Measurements from ENCODE around the gene CD9.

The CD9 gene

DNA sequence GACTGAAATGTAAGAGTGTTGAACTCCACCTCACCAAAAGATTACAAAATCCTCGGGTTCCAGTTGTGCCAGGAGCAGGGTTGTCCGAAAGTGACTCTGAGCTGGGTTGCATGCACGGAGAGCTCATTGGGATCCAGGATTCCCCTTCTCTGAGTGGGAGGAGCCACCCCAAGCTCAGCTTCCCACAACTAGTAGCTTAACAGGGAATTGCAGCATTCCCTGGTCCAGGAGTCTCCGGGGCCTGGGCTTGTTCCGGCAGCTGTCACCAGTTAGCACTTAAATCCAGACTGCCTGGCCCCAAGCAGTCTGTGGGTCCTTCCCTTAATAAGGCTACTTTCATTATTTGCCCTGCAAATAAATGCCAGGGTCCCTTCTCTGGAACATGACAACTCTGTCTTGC lies 50.1 kb downstream of the CD9 start:
- no peak for DNase-seq

GRCh38 chr12:6253278-6253677 lies 53.1 kb downstream of the CD9 start:
- DNase-seq, result no peak

DNA sequence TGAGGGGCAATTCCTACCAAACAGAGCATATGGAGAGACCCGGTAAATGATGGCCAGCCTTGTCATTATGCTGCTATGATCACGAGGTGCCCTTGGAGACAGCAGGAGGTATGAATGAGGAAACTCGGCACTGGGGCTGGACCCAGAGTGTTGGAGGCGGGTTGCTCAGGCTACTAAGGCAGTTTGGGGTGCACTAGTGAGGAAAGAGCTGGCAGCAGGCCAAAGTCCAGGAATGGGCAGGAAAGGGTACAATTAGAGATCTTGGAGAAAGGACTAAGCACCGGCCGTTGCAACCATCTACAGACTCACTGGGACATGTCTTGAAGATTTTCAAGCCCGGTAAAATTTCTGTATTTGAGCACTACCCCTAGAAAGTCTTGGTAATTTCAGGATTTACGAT lies 54.3 kb downstream of the CD9 start:
- no peak for DNase-seq

DNA sequence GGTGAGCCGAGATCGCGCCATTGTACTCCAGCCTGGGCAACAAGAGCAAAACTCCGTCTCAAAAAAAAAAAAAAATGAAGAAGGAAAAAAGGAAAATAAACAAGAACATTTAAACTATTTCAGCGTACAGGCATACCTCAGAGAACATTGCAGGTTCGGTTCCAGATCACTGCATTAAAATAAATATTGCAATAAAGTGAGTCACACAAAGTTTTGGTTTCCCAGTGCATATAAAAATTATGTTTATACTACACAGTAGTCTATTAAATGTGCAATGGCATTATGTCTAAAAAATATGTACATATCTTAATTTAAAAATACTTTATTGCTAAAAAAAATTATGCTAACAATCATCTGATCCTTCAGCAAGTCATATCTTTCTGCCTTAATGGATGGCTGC lies 56.8 kb downstream of the CD9 start:
- DNase-seq, result no peak

DNA sequence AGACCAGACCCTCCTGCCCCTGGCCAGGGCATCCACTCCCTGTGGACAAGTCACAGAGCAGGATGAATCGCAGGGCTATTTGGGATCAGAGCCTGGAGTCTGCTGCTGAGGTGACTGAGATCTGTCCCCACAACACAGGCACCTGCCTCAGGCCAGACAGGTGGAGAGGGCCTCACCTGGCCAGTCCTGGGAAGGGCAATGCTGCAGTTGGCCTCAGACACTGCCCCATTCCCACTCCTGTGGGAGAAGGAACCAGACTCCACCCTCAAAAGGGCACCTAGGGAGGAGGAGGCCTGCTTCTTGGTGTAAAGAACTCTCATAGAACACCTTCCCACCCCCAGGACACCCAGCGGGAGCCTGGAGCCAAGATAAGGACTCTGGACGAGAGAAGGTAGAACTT lies 62.0 kb downstream of the CD9 start:
- no peak for DNase-seq

DNA sequence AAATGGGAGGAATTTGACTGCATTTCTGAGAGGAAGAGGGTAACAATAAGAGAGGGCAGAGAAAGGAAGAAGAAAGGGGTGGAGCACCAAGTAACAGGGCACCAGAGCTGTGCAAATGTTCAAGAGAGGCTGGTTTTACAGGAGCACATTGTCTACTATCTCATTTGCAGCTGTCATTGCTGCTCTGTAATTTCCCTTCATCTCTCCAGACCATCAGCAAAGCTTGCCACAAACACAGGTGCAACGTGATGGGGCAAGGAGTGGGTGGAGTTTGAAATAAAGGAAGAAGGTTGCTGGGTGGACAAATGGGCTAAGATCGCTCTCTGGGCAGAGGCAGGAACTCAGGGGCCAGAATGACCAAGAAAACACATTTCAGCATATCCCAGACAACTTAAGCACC lies 62.4 kb downstream of the CD9 start:
- no peak for DNase-seq

GRCh38 chr12:6263931-6264330 lies 63.7 kb downstream of the CD9 start:
- DNase-seq, result no peak

DNA sequence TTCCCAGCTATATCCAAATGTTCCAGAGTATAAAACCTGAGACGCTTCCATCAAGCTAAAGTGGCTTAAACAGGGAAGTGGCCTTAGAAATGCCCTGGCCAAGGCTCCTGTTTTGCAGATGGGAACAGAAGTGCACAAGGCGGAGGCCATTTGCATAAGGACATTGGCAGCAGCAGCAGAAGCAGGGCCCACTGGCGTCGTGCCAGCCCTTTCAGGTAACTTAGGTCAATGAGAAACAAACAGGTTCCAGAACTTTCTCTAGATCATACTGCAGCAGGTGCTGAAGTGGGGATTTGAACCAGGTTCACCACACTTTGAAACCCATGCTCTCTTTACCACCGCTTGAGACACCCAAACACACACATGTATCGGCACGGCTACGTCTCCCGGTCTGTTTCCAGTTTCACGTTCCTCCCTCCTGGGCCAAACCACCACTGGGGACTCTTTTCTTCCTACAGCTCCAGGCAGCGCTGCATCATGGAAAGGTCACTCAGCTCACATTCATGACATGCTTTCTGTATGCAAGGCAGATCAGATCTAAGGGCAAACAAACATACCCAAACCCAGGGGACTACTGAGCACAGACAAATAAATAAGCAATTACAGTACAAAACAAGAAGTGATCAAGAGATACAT lies 64.3 kb downstream of the CD9 start:
- DNase-seq, result no peak

GRCh38 chr12:6265038-6265405 lies 64.8 kb downstream of the CD9 start:
- no peak for DNase-seq

- DNase-seq, result no peak
These were observed 66.4 kb downstream of the CD9 start for GRCh38 chr12:6266541-6266966.

DNA sequence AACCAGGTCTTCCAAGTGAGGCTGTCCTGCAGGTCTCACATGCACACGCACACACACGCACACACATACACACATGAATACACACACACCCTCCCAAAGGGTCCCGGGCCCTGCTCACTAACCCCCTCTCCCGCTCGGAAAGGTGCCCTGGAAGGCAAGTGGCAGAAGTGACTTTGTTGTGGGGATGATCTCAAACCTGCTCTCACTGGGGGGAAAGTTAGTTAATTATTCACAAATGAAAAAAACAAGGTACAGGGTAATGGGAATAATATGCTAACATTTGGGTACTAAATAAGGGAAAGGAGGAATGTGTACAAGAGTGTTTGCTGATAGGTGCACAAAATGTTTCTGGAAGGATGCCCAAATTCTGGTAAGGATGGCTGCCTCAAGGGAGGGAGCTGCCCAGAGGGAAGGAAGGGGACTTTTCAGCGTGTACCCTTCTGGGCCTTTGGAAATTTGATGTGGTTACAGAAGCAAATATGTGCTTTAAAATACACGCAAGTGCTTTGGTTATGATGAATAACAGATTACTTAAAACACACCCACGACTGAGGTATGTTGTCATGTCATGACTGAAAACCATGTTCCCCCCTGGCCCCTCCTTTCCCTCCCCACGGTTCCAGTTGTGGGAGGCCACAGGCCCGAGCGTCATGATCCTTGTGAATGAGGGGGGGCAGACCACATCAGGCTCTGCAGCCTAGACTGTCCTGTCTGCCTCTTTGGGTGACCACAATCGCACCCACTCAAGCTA lies 66.9 kb downstream of the CD9 start:
- no peak for DNase-seq

GRCh38 chr12:6268484-6269157 lies 68.4 kb downstream of the CD9 start:
- no peak for DNase-seq

DNA sequence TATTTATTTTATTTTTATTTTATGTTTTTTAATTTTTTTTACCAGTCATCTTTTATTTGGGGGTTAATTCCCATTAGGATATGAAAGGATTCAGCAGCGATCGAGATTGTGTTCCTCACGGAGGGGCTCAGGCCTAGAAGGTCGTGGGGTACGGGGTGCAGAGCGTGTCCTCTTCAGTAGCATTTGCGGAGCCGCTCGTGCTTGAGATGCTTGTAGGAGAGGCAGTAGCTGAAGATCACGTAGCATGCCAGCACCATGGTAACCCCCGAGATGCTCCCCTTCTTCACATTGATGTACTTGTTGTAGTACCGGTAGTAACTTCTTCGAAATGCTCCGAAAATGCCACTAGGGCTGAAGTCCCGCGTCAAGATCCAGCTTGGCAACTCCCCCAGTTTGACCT lies 69.8 kb downstream of the CD9 start:
- no peak for DNase-seq

DNA sequence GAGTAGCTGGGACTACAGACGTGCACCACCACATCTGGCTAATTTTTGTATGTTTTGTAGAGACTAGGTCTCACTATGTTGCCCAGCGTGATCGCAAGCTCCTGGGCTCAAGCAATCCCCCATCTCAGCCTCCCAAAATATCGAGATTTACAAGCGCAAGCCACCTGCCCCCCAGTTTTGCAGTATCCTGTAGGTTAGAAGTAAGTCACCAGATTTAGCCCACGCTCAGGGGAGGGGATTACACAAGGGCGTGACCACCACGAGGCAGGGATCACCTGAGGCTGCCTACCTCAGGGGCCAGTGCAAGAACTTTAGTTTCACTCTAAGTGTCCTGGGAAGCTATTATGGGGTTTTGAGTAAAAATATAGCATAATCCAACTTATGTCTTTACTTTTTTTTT lies 71.1 kb downstream of the CD9 start:
- no peak for DNase-seq

DNA sequence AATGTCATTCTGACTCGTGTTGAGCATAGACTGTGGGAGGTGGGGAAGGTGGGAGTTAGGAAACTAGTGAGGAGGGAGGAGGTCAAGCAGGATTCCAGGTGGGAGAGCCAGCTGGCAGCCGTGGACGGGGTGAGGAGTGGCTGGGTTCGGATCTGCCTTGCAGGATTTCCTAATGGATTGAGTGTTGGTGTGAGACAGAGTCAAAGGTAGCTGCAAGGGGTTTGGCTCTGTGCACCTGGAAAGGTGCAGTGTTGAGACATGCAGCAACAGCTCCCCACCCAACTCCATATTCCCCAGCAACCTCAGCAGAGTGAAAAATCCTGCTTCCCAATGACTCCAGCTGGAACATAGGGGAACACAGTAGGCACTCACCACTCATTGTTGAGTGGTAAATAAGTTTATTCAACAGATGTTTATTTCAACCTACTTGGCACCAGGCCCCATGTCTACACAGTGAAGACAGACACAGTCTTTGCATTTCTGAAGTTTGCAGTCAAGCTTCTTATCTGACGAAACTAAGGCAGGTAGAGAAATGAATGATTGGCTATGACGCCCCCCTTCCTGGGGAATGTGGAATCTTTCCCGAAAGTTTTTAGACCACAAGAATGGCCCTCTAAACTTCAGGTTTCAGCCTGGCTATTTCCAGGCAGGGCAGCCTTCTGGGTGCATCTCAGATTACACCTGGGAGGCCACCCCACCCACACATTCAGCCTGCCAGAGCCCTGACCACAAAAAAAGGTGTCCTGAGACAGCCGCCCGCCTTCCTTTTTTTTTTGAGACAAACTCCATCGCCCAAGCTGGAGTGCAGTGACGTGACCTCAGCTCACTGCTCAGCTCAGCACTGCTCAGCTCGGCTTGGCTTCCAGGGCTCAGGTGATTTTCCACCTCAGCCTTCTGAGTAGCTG lies 72.4 kb downstream of the CD9 start:
- DNase-seq, result no peak

- no peak for DNase-seq
These were observed 73.0 kb downstream of the CD9 start for GRCh38 chr12:6273205-6273540.

DNA sequence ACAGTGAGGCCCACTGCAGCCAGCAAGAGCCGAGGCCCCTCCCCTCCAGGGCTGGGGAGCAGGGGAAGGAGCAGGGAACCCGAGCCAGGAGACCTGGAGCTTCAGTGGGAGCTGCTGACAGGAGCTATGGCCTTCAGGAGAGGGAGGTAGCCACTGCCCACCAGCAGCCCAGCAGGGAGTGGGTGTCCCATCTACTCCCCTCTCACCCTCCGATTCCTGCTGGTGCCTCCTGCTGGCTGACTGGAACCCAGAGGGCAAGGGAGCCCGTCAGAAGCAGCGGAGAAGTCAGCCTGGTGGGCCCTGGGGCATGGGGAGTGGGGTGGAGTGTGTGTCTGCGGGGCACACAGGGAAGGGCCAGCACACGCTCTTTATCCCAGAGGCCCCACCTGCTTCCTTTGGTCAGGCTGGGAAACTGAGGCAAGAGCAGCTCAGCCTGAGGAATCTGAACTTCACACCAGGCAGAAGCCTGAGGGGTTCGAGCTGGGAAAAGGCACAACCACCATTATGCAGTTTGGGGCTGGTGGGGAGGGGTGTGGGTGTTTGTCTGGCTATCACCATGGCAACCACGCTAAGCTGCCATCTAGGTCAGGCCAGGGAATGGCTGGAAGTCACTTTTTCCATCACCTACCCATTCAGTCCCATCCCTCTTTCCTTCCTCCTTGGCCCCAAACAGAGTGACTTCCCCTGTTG lies 73.5 kb downstream of the CD9 start:
- DNase-seq, result no peak

DNA sequence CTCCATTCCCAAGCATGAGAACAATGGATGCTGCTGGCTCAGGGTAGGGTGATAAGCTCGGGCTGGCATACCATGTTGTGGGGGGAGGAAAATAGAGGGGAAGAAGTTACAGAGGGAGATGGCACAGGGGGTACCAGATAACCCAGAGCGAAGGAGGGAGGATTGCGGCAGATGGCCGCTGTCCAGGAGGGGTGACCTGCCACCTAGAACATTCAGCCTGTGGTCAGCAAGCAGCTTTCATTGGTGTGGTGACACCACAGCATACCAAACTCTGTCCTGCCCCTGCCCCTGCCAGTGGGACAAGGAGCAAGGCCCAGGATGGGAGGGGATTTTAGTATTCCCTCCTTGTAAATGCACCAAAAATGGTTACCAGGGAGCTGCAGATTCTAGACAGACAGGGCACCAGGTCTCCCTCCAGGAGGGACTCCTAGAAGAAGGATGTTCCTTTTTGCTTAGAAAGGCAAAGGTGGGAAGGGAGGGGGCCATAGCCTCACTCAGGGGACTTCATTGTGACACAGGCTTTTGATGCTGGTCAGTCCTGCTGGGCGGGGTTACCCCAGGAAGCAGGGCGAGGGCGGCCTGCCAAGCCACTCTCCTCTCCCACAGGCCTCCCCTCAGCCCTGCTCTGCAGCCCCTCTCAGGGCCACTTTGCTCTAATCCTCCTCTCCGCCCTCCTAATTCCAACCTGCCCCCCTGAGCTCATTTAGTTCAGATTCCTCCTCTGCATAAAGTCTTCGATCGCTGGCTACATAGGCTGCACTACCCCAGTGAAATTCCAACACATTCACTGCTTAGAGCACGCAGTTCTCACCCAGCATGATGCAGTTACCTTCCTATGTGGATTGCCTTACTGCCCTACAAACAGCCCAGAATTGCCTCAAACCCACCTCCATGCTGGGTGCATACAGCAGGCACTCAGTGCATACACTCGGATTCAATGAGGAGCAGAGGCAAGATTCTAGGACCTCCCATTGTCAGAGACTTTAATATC lies 74.3 kb downstream of the CD9 start:
- no peak for DNase-seq

GRCh38 chr12:6275928-6276887 lies 76.0 kb downstream of the CD9 start:
- no peak for DNase-seq

DNA sequence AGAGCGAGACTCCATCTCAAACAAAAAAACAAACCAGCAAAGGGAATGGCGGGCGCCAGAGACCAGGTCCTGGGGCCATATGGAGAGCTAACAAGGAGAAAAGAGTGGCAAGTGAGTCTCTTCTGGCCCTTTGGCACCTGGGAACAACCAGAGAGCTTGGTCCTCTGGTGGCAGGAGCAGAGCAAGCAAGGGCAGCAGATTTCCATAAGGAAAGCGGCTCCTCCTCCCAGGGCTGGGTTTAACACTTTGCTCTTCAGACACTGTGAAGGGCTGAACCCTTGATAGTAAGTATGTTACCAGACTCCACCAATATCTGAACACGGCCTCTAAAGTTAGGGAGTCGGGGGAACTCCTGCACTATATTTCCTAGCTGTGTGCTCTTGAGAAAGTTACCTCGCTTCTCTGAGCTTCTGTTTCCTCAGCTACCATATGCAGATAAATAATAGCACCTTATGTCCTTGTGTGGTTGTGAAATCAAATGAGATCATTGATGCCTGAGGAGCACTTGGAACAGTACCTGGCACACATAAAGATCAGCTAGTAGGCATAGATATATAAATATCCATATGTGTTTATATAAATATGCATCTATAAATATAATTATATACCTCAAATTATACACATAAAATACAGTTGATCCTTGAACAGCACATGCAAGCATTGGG lies 76.9 kb downstream of the CD9 start:
- DNase-seq, result no peak

All from cerebellar nuclear complex (tissue), 1 donor.